Dendritic cell treated with granulocyte-macrophage colony-stimulating factor and Interleukin-4, amounts not matched to agents 40 ng/mL and 50 ng/mL, for 4 days (primary cell): ENCODE results near the gene GJB3.

Experiments used
- H3K27ac Mint-ChIP-seq: one replicate; pipeline ENCODE4 v1.8.0; 2022; ENCODE audit warnings: mild to moderate bottlenecking, mixed read lengths
- H3K27me3 Mint-ChIP-seq: one replicate; pipeline ENCODE4 v1.8.0; 2022; ENCODE audit warnings: mild to moderate bottlenecking, mixed read lengths
- H3K36me3 Mint-ChIP-seq: one replicate; pipeline ENCODE4 v1.8.0; 2022; ENCODE audit warnings: low read depth, mixed read lengths
- H3K4me1 Mint-ChIP-seq: one replicate; pipeline ENCODE4 v1.8.0; 2022; ENCODE audit warnings: low read depth, mixed read lengths
- H3K4me3 Mint-ChIP-seq: one replicate; pipeline ENCODE4 v1.8.0; 2022; ENCODE audit warnings: mild to moderate bottlenecking, moderate library complexity, mixed read lengths
- H3K9me3 Mint-ChIP-seq: one replicate; pipeline ENCODE4 v1.8.0; 2022; ENCODE audit warnings: mixed read lengths
- intact Hi-C: fragments of 100-400 bp; cut with micrococcal nuclease; formaldehyde crosslinking; loops from one replicate; pipeline ENCODE4 v1.15.0; 2022

The GJB3 gene

GRCh38 chr1:34833711-34834110, 52.7 kb downstream of the GJB3 start:
- Mint-ChIP-seq H3K9me3 (no peaks in the 10 kb centered on the region), H3K36me3 (no peaks in the 10 kb centered on the region), H3K4me1 (no peaks in the 10 kb centered on the region), H3K27me3 (no peaks in the 10 kb centered on the region), H3K4me3 (no peak overlapping the region), H3K27ac (no peak overlapping the region)
- intact Hi-C loops = no loop called here
